ENCODE results near the gene SLCO4A1.

The SLCO4A1 gene

DNA sequence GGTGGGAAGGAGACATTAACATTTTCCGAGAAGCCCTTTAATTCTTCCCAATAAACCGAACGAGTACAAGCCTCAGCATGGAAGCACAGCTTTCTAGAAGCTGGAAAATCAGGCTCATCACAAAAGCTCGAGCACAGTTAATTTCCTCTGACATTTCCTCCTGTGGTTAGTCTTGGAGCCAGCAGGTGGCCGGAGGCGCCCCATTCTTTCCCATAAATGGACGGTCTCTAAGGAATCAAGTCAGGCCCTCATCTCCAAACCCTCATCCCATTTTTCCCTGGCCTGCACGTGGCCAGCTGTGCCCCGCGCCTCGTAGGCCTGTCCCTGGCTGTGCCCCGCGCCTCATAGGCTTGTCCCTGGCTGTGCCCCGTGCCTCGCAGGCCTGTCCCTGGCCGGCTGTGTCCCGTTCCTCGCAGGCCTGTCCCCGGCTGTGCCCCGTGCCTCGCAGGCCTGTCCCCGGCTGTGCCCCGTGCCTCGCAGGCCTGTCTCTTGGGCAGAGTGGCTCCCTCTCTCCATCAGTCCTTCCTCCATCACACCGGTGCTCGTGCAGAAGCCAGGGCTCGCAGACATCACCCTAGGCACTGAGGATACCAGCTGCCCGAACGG lies 46.7 kb downstream of the SLCO4A1 start:
- DNase-seq = no peak
- Histone ChIP-seq H3K27ac (ENCODE audit: insufficient read depth, low read length, poor library complexity, severe bottlenecking) (no peak overlapping the region), H3K9me3 (ENCODE audit: control insufficient read depth, low read length) (no peaks in the 10 kb centered on the region), H3K27me3 (replicated peaks; ENCODE audit: control insufficient read depth, insufficient read depth, low read length, poor library complexity, severe bottlenecking) (no peaks in the 10 kb centered on the region), H3K4me1 (ENCODE audit: control insufficient read depth, insufficient read depth, low read length, poor library complexity, severe bottlenecking) (peaks cover 6% of the 10 kb centered on the region), H3K36me3 (ENCODE audit: control insufficient read depth, insufficient read depth, low read length) (no peaks in the 10 kb centered on the region), H3K4me3 (ENCODE audit: insufficient read depth, low read depth, low read length, poor library complexity, severe bottlenecking) (no peak overlapping the region)

DNA sequence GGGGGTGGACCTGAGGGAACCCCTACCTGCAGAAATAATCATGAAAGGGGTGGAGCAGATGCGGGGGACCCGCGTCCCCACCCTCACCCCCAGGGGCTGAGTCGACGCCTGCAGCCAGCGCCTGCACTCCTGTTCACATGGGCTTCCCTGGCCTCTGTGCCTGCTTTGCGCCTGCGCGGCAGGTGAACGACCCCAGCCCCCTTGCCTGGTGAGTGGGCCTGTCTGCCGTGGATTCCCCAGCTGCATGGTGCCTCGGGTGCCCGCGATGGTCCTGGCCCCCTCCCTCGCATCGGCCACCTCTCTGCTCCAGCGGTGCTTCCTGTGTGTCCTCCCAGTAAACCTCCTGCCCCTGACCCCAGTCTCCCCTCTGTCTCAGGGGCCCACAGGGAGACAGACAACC lies 47.6 kb downstream of the SLCO4A1 start:
- Histone ChIP-seq H3K4me1 (ENCODE audit: control insufficient read depth, insufficient read depth, low read length, poor library complexity, severe bottlenecking) (peaks cover 6% of the 10 kb centered on the region), H3K36me3 (ENCODE audit: control insufficient read depth, insufficient read depth, low read length) (no peaks in the 10 kb centered on the region), H3K4me3 (ENCODE audit: insufficient read depth, low read depth, low read length, poor library complexity, severe bottlenecking) (no peak overlapping the region), H3K27ac (ENCODE audit: insufficient read depth, low read length, poor library complexity, severe bottlenecking) (no peak overlapping the region), H3K27me3 (replicated peaks; ENCODE audit: control insufficient read depth, insufficient read depth, low read length, poor library complexity, severe bottlenecking) (no peaks in the 10 kb centered on the region), H3K9me3 (ENCODE audit: control insufficient read depth, low read length) (no peaks in the 10 kb centered on the region)
- DNase-seq = no peak

DNA sequence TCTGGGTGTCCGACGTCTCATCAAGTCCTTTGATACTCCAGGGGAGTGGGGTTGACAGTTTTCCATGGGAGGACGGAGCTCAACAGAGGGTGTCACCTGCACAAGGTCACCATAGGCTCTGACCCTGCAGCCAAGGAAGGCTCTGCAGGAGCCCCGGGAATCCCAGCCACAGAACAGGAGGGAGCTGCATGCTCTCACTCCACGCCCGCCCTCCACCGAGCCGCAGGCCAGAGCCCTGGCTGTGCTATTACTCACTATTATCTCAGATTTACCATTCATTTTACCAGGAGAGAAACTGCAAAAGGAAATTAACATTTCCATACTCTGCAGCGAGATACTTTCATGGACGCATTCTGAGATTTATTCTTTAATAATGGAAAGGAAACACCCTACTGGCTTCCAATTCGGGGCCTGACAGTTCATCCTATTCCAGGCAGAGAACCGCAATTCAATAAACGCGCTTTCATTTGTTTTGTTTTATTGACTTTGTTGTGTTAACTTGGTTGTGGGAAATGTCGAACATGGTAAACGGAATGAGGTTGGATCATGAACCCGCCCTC lies 48.0 kb downstream of the SLCO4A1 start:
- H3K4me3 ChIP-seq (ENCODE audit: insufficient read depth, low read depth, low read length, poor library complexity, severe bottlenecking) = no peak overlapping the region
- H3K36me3 ChIP-seq (ENCODE audit: control insufficient read depth, insufficient read depth, low read length) = no peaks in the 10 kb centered on the region
- H3K4me1 ChIP-seq (ENCODE audit: control insufficient read depth, insufficient read depth, low read length, poor library complexity, severe bottlenecking) = peaks cover 6% of the 10 kb centered on the region
- H3K9me3 ChIP-seq (ENCODE audit: control insufficient read depth, low read length) = no peaks in the 10 kb centered on the region
- no peaks in the 10 kb centered on the region for H3K27me3 ChIP-seq (replicated peaks; ENCODE audit: control insufficient read depth, insufficient read depth, low read length, poor library complexity, severe bottlenecking)
- no peak for DNase-seq
- H3K27ac ChIP-seq (ENCODE audit: insufficient read depth, low read length, poor library complexity, severe bottlenecking) = no peak overlapping the region

DNA sequence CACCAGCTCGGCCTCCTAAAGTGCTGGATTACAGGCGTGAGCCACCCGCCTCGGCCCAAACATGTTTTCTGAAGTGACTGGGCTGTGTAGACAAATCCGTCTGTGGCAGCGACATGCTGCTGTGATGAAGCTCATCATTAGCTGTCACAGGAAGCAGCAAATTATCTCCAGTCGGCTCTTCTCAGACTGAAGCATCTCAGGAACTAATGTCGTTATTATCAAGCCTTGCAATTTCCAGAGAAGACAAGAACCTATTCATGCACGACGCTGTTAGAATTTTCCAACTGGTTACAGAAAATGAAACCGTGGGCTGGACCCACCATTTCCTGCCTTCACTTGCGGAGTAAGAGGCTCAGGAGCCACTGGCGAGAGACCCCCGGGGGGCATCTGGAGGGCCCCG lies 49.2 kb downstream of the SLCO4A1 start:
- no peaks in the 10 kb centered on the region for H3K4me1 ChIP-seq (ENCODE audit: control insufficient read depth, insufficient read depth, low read length, poor library complexity, severe bottlenecking)
- no peaks in the 10 kb centered on the region for H3K27me3 ChIP-seq (replicated peaks; ENCODE audit: control insufficient read depth, insufficient read depth, low read length, poor library complexity, severe bottlenecking)
- H3K36me3 ChIP-seq (ENCODE audit: control insufficient read depth, insufficient read depth, low read length) = no peaks in the 10 kb centered on the region
- no peaks in the 10 kb centered on the region for H3K9me3 ChIP-seq (ENCODE audit: control insufficient read depth, low read length)
- no peak for DNase-seq
- no peak overlapping the region for H3K4me3 ChIP-seq (ENCODE audit: insufficient read depth, low read depth, low read length, poor library complexity, severe bottlenecking)
- H3K27ac ChIP-seq (ENCODE audit: insufficient read depth, low read length, poor library complexity, severe bottlenecking) = no peak overlapping the region

DNA sequence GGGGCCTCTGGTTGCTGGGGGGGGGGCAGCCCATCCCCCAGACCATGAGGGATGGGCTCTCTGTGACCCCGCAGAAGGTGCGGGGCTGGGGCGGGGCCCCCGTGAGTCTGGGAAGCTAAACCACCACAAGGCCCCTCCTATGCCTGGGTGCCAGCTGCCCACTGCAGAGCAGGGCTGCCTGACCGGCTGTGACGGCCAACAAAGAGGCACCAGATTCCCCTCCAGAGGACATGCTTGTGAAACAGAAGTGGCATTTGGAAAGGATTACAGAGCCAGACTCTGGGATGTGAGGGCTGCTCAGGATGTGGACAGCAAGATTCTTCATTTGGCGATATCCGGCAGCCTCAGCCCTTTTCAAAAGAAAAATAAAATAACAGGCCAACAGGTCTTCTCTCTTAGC lies 49.9 kb downstream of the SLCO4A1 start:
- Histone ChIP-seq H3K36me3 (ENCODE audit: control insufficient read depth, insufficient read depth, low read length) (no peaks in the 10 kb centered on the region), H3K27ac (ENCODE audit: insufficient read depth, low read length, poor library complexity, severe bottlenecking) (no peak overlapping the region), H3K27me3 (replicated peaks; ENCODE audit: control insufficient read depth, insufficient read depth, low read length, poor library complexity, severe bottlenecking) (no peaks in the 10 kb centered on the region), H3K9me3 (ENCODE audit: control insufficient read depth, low read length) (no peaks in the 10 kb centered on the region), H3K4me3 (ENCODE audit: insufficient read depth, low read depth, low read length, poor library complexity, severe bottlenecking) (no peak overlapping the region), H3K4me1 (ENCODE audit: control insufficient read depth, insufficient read depth, low read length, poor library complexity, severe bottlenecking) (no peaks in the 10 kb centered on the region)
- no peak for DNase-seq

DNA sequence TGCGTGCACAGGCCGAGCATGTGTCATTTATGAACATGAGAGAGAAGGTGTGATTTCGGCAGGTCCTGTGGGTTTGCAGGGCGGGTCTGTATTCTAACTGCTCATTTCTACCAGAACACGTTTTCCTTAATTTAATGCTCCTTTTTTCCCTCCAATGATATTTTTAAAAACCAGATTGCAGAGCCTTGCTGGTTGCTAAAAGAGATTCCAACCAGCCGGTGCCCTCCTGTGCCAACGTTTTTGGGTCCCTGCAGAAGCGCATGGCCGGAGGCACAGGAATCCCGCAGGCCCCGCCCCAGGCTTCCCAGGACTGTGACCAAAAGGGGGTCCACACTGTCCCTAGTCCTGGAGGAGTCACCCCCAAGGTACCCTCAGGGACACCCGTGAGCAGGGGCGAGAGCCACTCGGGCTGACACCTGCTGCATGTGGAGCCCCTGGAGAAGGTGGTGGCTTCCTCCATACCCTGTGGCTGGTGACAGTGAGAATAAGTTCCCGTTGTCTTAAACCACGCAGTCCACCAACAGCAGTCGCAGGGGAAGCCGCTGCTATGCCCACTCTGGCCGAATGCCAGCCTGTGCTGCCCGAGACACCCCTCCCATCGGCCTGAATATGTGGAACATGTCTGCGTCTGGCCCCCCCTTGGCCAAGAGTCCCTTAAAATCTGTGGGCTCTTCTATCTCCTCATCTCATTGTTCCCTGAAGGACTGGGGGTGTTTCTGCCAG lies 50.7 kb downstream of the SLCO4A1 start:
- no peaks in the 10 kb centered on the region for H3K9me3 ChIP-seq (ENCODE audit: control insufficient read depth, low read length)
- H3K4me1 ChIP-seq (ENCODE audit: control insufficient read depth, insufficient read depth, low read length, poor library complexity, severe bottlenecking) = no peaks in the 10 kb centered on the region
- no peak overlapping the region for H3K4me3 ChIP-seq (ENCODE audit: insufficient read depth, low read depth, low read length, poor library complexity, severe bottlenecking)
- H3K27me3 ChIP-seq (replicated peaks; ENCODE audit: control insufficient read depth, insufficient read depth, low read length, poor library complexity, severe bottlenecking) = no peaks in the 10 kb centered on the region
- no peaks in the 10 kb centered on the region for H3K36me3 ChIP-seq (ENCODE audit: control insufficient read depth, insufficient read depth, low read length)
- no peak for DNase-seq
- no peak overlapping the region for H3K27ac ChIP-seq (ENCODE audit: insufficient read depth, low read length, poor library complexity, severe bottlenecking)

DNA sequence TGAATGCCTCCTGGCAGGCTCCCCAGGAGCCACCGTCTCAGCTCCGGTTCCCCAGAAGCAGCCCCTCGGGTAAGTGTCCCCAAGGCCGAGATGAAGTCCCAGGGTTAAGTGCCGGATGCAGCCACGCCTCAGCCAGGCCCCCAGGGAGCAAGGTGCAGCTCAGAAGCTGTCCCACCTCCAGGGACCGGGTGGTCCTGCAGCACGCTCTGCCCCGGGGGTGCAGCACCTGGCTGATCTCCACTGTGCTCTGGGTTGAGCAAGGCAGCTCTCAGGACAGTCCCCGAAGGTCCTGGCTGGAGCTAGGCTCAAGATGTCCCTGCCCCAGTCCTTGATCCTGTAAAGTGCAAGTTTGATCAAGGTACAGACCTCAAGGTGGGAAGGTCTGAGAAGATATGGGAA lies 51.2 kb downstream of the SLCO4A1 start:
- H3K27me3 ChIP-seq (replicated peaks; ENCODE audit: control insufficient read depth, insufficient read depth, low read length, poor library complexity, severe bottlenecking) = no peaks in the 10 kb centered on the region

DNA sequence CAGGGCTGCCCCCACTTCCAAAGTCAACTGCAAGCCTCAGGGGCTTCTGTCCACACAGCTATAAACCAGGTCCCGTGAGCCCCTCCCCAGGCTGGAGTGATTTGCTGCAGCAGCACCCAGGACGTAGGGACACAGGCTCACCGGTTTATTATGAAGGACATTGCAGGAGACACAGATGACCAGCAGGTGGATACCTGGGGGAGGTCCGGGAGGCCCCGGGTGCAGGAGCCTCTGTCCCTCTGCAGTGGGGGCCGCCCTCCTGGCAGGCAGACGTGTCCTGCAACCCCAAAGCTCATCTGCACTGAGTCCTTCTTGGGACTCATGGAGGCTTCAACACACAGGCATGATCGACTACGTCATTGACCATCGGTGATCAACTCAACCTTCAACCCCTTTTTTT lies 51.8 kb downstream of the SLCO4A1 start:
- H3K9me3 ChIP-seq (ENCODE audit: control insufficient read depth, low read length) = no peaks in the 10 kb centered on the region
- H3K36me3 ChIP-seq (ENCODE audit: control insufficient read depth, insufficient read depth, low read length) = no peaks in the 10 kb centered on the region

More for the DNA sequence above, 51.2 kb downstream of the SLCO4A1 start:
- Histone ChIP-seq H3K9me3 (ENCODE audit: control insufficient read depth, low read length) (no peaks in the 10 kb centered on the region), H3K27ac (ENCODE audit: insufficient read depth, low read length, poor library complexity, severe bottlenecking) (no peak overlapping the region), H3K4me1 (ENCODE audit: control insufficient read depth, insufficient read depth, low read length, poor library complexity, severe bottlenecking) (no peaks in the 10 kb centered on the region), H3K4me3 (ENCODE audit: insufficient read depth, low read depth, low read length, poor library complexity, severe bottlenecking) (no peak overlapping the region), H3K36me3 (ENCODE audit: control insufficient read depth, insufficient read depth, low read length) (no peaks in the 10 kb centered on the region)
- no peak for DNase-seq

DNA sequence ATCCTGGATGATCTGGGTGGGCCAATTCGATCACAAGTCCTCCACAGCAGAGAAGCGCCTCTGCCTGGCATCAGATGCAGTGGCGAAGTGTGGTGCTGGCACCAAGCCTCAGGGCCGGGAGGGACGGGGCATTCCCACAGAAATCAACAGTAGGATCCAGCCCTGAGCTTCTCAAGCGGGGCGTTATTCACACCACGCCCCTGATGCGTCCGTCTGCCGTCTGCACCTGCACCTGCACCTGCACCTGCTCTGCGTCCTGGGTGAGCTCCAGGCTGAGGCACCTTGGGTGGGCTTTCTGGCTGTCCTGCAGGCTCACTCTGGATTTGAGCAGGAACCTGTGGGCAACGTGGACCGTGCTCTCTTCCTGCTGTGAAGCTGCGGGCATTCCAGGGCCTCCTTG lies 52.6 kb downstream of the SLCO4A1 start:
- no peak for DNase-seq
- H3K4me1 ChIP-seq (ENCODE audit: control insufficient read depth, insufficient read depth, low read length, poor library complexity, severe bottlenecking) = no peaks in the 10 kb centered on the region
- no peaks in the 10 kb centered on the region for H3K36me3 ChIP-seq (ENCODE audit: control insufficient read depth, insufficient read depth, low read length)
- no peak overlapping the region for H3K27ac ChIP-seq (ENCODE audit: insufficient read depth, low read length, poor library complexity, severe bottlenecking)
- no peak overlapping the region for H3K4me3 ChIP-seq (ENCODE audit: insufficient read depth, low read depth, low read length, poor library complexity, severe bottlenecking)
- no peaks in the 10 kb centered on the region for H3K27me3 ChIP-seq (replicated peaks; ENCODE audit: control insufficient read depth, insufficient read depth, low read length, poor library complexity, severe bottlenecking)
- H3K9me3 ChIP-seq (ENCODE audit: control insufficient read depth, low read length) = no peaks in the 10 kb centered on the region

More for the DNA sequence above, 51.8 kb downstream of the SLCO4A1 start:
- no peak overlapping the region for H3K27ac ChIP-seq (ENCODE audit: insufficient read depth, low read length, poor library complexity, severe bottlenecking)
- no peak overlapping the region for H3K4me3 ChIP-seq (ENCODE audit: insufficient read depth, low read depth, low read length, poor library complexity, severe bottlenecking)
- no peaks in the 10 kb centered on the region for H3K4me1 ChIP-seq (ENCODE audit: control insufficient read depth, insufficient read depth, low read length, poor library complexity, severe bottlenecking)
- no peak for DNase-seq
- no peaks in the 10 kb centered on the region for H3K27me3 ChIP-seq (replicated peaks; ENCODE audit: control insufficient read depth, insufficient read depth, low read length, poor library complexity, severe bottlenecking)

Data from effector memory CD4-positive, alpha-beta T cell (primary cell).